GM19238 (cell line): Measurements from ENCODE around the gene CDH15.

Source experiments
- DNase-seq: peaks from one replicate; pipeline ENCODE4 v3.0.0; 2011; ENCODE audit warnings: low spot score; ENCODE audit not compliant: insufficient read length

CDH15 gene

DNA sequence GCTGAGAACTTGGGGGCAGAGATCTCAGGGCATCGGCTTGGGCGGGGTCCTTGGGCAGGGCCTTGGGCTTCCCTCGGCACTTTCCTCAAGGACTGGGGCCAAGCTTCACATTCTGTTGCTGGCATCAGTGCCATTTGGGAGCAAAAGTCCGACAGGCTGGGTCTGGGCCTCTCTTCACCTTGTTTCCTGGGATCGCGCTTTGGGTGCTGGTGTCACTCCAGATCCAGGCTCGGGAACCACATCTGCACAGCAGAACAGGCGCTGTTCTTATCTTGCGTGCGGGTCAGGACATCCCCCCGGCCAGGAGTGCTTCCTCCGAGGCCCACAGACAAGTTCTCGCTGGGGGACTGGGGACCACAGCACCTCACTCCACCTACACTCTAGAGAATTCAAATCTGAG lies 31.1 kb upstream of the CDH15 start:
- DNase-seq, result no peak

GRCh38 chr16:89140981-89141883 lies 30.3 kb upstream of the CDH15 start:
- DNase-seq, result no peak

GRCh38 chr16:89141884-89142267 lies 29.7 kb upstream of the CDH15 start:
- DNase-seq, result no peak

- no peak for DNase-seq
Measured at GRCh38 chr16:89142474-89143195, 28.9 kb upstream of the CDH15 start.

GRCh38 chr16:89143201-89143741 lies 28.3 kb upstream of the CDH15 start:
- no peak for DNase-seq

- DNase-seq, result no peak
Measured at GRCh38 chr16:89143911-89144675, 27.5 kb upstream of the CDH15 start.

GRCh38 chr16:89144681-89145080 lies 26.9 kb upstream of the CDH15 start:
- no peak for DNase-seq

DNA sequence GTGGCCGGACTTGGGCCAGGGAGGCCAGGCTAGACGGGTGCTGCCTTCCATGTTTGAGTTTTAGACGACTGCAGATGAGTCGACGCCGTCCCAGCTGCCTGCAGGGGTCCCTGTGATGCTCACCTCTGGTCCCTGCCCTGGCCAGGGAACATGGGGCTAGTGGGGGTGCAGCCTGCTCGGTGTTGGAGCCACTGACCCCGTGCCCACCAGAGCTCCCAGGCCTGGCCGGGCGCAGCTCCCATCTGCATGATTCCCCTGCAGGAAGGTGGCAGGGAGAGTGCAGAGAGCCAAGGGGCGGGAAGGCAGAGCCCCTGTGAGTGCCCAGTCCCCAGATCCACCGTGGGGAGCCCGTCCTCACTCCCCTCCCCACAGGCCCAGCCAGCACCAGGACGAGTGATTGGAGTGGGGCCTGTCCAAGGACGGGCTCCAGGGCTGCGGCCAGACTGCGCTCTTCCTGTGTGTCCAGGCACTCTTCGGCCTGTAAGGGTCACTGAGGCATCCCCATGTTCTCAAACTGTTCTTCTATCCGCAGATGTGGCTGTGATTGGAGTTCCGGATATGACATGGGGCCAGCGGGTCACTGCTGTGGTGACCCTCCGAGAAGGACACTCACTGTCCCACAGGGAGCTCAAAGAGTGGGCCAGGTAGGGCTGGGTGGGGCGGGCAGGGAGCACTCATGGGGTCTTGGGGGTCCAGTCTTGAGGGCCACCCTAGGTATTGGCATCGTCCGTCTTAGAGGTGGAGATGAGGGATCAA lies 26.0 kb upstream of the CDH15 start:
- no peak for DNase-seq

DNA sequence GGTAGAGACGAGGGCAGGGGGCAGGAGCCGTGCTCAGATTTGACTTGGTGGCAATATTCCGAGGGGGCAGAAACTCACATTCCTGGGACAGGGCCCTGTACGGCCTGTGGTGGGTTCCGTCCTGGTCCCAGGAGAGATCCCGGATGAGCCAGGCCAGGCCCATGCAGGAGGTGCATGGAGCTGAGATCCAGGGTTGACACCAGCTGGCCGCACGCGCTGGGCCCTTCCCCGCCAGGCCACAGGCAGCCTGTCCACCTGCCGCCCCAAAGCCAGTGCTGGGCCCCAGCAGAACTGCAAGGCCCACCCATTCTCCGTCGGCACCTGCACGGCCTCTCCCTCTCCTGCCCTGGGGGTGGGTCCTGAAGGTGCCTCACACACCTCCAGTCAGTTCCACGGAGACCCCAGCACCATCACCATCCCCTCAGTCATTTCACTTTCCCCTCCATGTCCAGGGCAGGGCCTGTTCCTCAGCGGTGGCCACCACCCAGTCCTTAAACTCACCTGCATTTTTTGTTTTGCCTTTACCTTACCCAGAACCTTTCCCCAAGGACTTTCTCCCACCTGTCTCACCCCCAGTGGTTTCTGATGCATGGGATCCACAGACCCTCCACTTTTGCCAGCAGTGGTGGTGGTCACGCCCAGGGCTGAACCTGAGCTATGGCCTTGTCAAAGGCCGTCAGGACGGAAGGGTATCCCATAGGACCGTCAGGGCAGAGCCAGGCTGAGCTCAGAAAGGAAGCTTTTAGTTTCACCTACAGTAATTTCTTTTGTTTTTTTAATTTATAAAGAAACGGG lies 25.1 kb upstream of the CDH15 start:
- no peak for DNase-seq

GRCh38 chr16:89147085-89147817 lies 24.3 kb upstream of the CDH15 start:
- DNase-seq, result no peak

GRCh38 chr16:89149386-89149785 lies 22.2 kb upstream of the CDH15 start:
- no peak for DNase-seq

GRCh38 chr16:89150090-89150835 lies 21.3 kb upstream of the CDH15 start:
- no peak for DNase-seq

DNA sequence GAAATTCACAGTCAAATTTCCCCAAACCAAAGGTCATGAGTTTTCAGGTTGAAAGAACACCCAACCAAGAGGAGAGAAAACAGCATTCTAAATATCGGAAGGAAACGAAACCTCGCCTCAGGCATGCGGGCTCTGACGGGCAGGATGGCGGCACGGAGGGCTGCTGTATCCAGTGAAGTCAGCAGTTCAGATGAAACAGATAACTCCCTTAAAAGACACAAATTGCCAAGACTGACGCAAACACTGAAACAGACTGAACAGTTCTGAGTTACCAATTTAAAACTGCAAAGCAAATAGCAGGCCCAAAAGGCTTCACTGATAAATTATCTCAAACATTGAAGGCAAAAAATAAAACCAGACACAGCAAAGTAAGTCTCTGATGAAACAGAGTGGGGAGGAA lies 20.6 kb upstream of the CDH15 start:
- DNase-seq, result no peak

GRCh38 chr16:89152831-89153700 lies 18.5 kb upstream of the CDH15 start:
- DNase-seq, result no peak

- no peak for DNase-seq
Measured at GRCh38 chr16:89153848-89154271, 17.7 kb upstream of the CDH15 start.

GRCh38 chr16:89154390-89155183 lies 17.0 kb upstream of the CDH15 start:
- no peak for DNase-seq

- no peak for DNase-seq
Measured at GRCh38 chr16:89155184-89155679, 16.3 kb upstream of the CDH15 start.
